ENCODE measurements around the gene AFAP1. TPM values are rescaled to one million over a fixed set of nuclear protein-coding genes. Genes with fewer than 3 reads are reported as not detected.
A peak's percentile ranks its signal among the peaks of the same experiment; 100 is the strongest.

AFAP1 gene
- total RNA-seq, 1 experiment from 2014 or later, result 22.5 TPM

- BruUV-seq (replicated peaks), result no TSS peak
- Mint-ChIP-seq H3K4me3 (ENCODE audit: unreplicated experiment) (no peak overlapping the region), H3K9me3 (ENCODE audit: unreplicated experiment) (no peaks in the 10 kb centered on the region), H3K27ac (ENCODE audit: low read depth, unreplicated experiment) (peak overlapping the region; percentile 66), H3K4me1 (ENCODE audit: insufficient read depth, unreplicated experiment) (peaks cover 36% of the 10 kb centered on the region), H3K27me3 (ENCODE audit: insufficient read depth, unreplicated experiment) (peaks cover 3% of the 10 kb centered on the region), H3K36me3 (ENCODE audit: insufficient read depth, unreplicated experiment) (no peaks in the 10 kb centered on the region)
- intact Hi-C loops (cut with micrococcal nuclease), result loop anchor here (2.0 kb wide), 1 partner anchor 40 kb away; the partner anchor contains the start of gene AFAP1
- POLR2A ChIA-PET, result interaction anchor here (0.8 to 3.5 kb wide), 13 partner anchors 10 to 173 kb away, joined by 3 to 27 read pairs (median 5); no protein-coding TSS in a partner anchor
- CTCF ChIA-PET, result interaction anchor here (0.6 to 3.9 kb wide), 10 partner anchors 9 to 258 kb away, joined by 3 to 49 read pairs (median 4); partner anchors contain the start of gene AFAP1
- TF ChIP-seq CTCF (IDR thresholded peaks at IDR 0.05; ENCODE audit: unreplicated experiment), result no peak
- DNase-seq (ENCODE audit: unreplicated experiment), result peak; percentile 84
Measured at GRCh38 chr4:7978489-7978888, 38.8 kb upstream of the AFAP1 start.

- TF ChIP-seq CTCF (IDR thresholded peaks at IDR 0.05; ENCODE audit: unreplicated experiment), result no peak
- CTCF ChIA-PET, result interaction anchor here (0.6 kb wide), 1 partner anchor 781 kb away, joined by 3 read pairs; no protein-coding TSS in a partner anchor
- Mint-ChIP-seq H3K36me3 (ENCODE audit: insufficient read depth, unreplicated experiment) (no peaks in the 10 kb centered on the region), H3K4me1 (ENCODE audit: insufficient read depth, unreplicated experiment) (peaks cover 52% of the 10 kb centered on the region), H3K4me3 (ENCODE audit: unreplicated experiment) (no peak overlapping the region), H3K27me3 (ENCODE audit: insufficient read depth, unreplicated experiment) (no peaks in the 10 kb centered on the region), H3K9me3 (ENCODE audit: unreplicated experiment) (no peaks in the 10 kb centered on the region), H3K27ac (ENCODE audit: low read depth, unreplicated experiment) (no peak overlapping the region)
- DNase-seq (ENCODE audit: unreplicated experiment), result no peak
- intact Hi-C loops (cut with micrococcal nuclease), result no loop called here
- POLR2A ChIA-PET, result no interaction called here
- no TSS peak for BruUV-seq (replicated peaks)
Measured at GRCh38 chr4:7976634-7977033, 37.0 kb upstream of the AFAP1 start.

GRCh38 chr4:7976025-7976424, 36.4 kb upstream of the AFAP1 start:
- CTCF ChIA-PET, result interaction anchor here (0.6 to 1.3 kb wide), 4 partner anchors 39 to 183 kb away, joined by 3 to 5 read pairs (median 4); no protein-coding TSS in a partner anchor
- Mint-ChIP-seq H3K9me3 (ENCODE audit: unreplicated experiment) (no peaks in the 10 kb centered on the region), H3K4me1 (ENCODE audit: insufficient read depth, unreplicated experiment) (peaks cover 52% of the 10 kb centered on the region), H3K27me3 (ENCODE audit: insufficient read depth, unreplicated experiment) (no peaks in the 10 kb centered on the region), H3K4me3 (ENCODE audit: unreplicated experiment) (no peak overlapping the region), H3K36me3 (ENCODE audit: insufficient read depth, unreplicated experiment) (no peaks in the 10 kb centered on the region), H3K27ac (ENCODE audit: low read depth, unreplicated experiment) (no peak overlapping the region)
- no peak for TF ChIP-seq CTCF (IDR thresholded peaks at IDR 0.05; ENCODE audit: unreplicated experiment)
- POLR2A ChIA-PET, result no interaction called here
- no peak for DNase-seq (ENCODE audit: unreplicated experiment)
- intact Hi-C loops (cut with micrococcal nuclease), result no loop called here
- no TSS peak for BruUV-seq (replicated peaks)

GRCh38 chr4:7974425-7974824, 34.8 kb upstream of the AFAP1 start:
- no peaks in the 10 kb centered on the region for H3K9me3 Mint-ChIP-seq (ENCODE audit: unreplicated experiment)
- H3K27me3 Mint-ChIP-seq (ENCODE audit: insufficient read depth, unreplicated experiment), result no peaks in the 10 kb centered on the region
- no TSS peak for BruUV-seq (replicated peaks)
- peaks cover 58% of the 10 kb centered on the region for H3K4me1 Mint-ChIP-seq (ENCODE audit: insufficient read depth, unreplicated experiment)
- H3K4me3 Mint-ChIP-seq (ENCODE audit: unreplicated experiment), result no peak overlapping the region
- POLR2A ChIA-PET, result no interaction called here
- no peak overlapping the region for H3K27ac Mint-ChIP-seq (ENCODE audit: low read depth, unreplicated experiment)
- TF ChIP-seq CTCF (IDR thresholded peaks at IDR 0.05; ENCODE audit: unreplicated experiment), result no peak
- CTCF ChIA-PET, result no interaction called here
- no peak for DNase-seq (ENCODE audit: unreplicated experiment)
- no peaks in the 10 kb centered on the region for H3K36me3 Mint-ChIP-seq (ENCODE audit: insufficient read depth, unreplicated experiment)
- intact Hi-C loops (cut with micrococcal nuclease), result no loop called here

Data from MCF 10A (cell line).